A549 (cell line): Measurements from ENCODE around the gene TRIO. TPM values are rescaled to one million over a fixed set of nuclear protein-coding genes. Genes with fewer than 3 reads are reported as not detected.

Source experiments
- ATAC-seq, 2 experiments: fragments of 200-7000 bp in 1 of 2; fragments of >200 bp in 1 of 2; cut with Nextera tagmentation in 1 of 2; cut with Tn5 transposase in 1 of 2; 3 replicates each; pipeline versions ENCODE4 v1.8.0 to v1.9.1; 2018 to 2020; ENCODE audit warnings: mild to moderate bottlenecking in 1 of 2, moderate library complexity in 1 of 2
- CTCF ChIA-PET: fragments of 300-600 bp; sonication (Branson Sonifier 250); formaldehyde crosslinking; extraction: SDS; loops from one replicate; lab custom pipeline; 2021; ENCODE audit warnings: antibody characterized with exemption, inconsistent platforms; lab: Yijun Ruan, JAX
- POLR2A ChIA-PET: fragments of 350-600 bp; formaldehyde crosslinking; extraction: SDS; loops from one replicate; lab custom pipeline; 2021; ENCODE audit warnings: antibody characterized with exemption, inconsistent platforms; lab: Yijun Ruan, JAX
- DNase-seq, 2 experiments: peaks; one replicate each; pipeline versions ENCODE4 v3.0.0 to v3.0.0-alpha.2; 2011 to 2016; ENCODE audit warnings: low read depth in 1 of 2, low spot score in 1 of 2
- FAIRE-seq: peaks from 2 replicates; lab custom pipeline; 2011; peaks lifted over from hg19 to GRCh38; lab: Jason Lieb, UNC
- H3K27ac ChIP-seq, 2 experiments: fragments of >200 bp; sonication (Bioruptor Twin); formaldehyde crosslinking; 3 replicates each; pipeline ENCODE4 v1.5.1; 2016 to 2017
- H3K4me1 ChIP-seq: fragments of >200 bp; sonication (Bioruptor Twin); formaldehyde crosslinking; 3 replicates; pipeline ENCODE4 v1.6.1; 2016
- H3K4me2 ChIP-seq: fragments of >200 bp; sonication (Bioruptor Twin); formaldehyde crosslinking; 3 replicates; pipeline ENCODE4 v1.6.1; 2016
- H3K4me3 ChIP-seq: fragments of >200 bp; sonication (Bioruptor Twin); formaldehyde crosslinking; 3 replicates; pipeline ENCODE4 v1.5.1; 2016
- H3K9me3 ChIP-seq: fragments of >200 bp; sonication (Bioruptor Twin); formaldehyde crosslinking; 3 replicates; pipeline ENCODE4 v1.6.1; 2016
- CBX8 ChIP-seq: fragments of 200-600 bp; sonication (generic); IDR thresholded peaks from 2 replicates; pipeline ENCODE4 v1.6.1; 2016
- CHD2 ChIP-seq: fragments of 150-350 bp; IDR thresholded peaks from 2 replicates; pipeline ENCODE4 v1.6.1; 2014; ENCODE audit warnings: low read length; ENCODE audit not compliant: partially characterized antibody
- CHD4 ChIP-seq: fragments of 200-600 bp; sonication (generic); IDR thresholded peaks from 2 replicates; pipeline ENCODE4 v1.6.1; 2016; ENCODE audit warnings: antibody characterized with exemption, mild to moderate bottlenecking, borderline replicate concordance
- ESRRA ChIP-seq: fragments of 150-350 bp; IDR thresholded peaks from 2 replicates; pipeline ENCODE4 v1.6.1; 2014; ENCODE audit warnings: mild to moderate bottlenecking, low read length, borderline replicate concordance
- FOSL2 ChIP-seq, 2 experiments: fragments of 450-650 bp in 1 of 2; fragments of >200 bp in 1 of 2; sonication (Bioruptor Twin) in 1 of 2; formaldehyde crosslinking; IDR thresholded peaks; 2 replicates each; pipeline versions ENCODE4 v1.5.0 to v1.6.1; 2016 to 2020; ENCODE audit warnings: mild to moderate bottlenecking in 1 of 2, moderate library complexity in 1 of 2
- FOXS1 ChIP-seq: fragments of 250-450 bp; sonication (Bioruptor Pico); IDR thresholded peaks from 2 replicates; pipeline ENCODE4 v1.5.0; 2020; ENCODE audit warnings: mild to moderate bottlenecking, moderate library complexity
- HEYL ChIP-seq: fragments of 250-450 bp; sonication (Bioruptor Pico); IDR thresholded peaks from 2 replicates; pipeline ENCODE4 v1.8.0; 2021; ENCODE audit warnings: mild to moderate bottlenecking, moderate library complexity
- HOXA7 ChIP-seq: fragments of 250-450 bp; sonication (Bioruptor Pico); IDR thresholded peaks from 2 replicates; pipeline ENCODE4 v1.5.0; 2020; ENCODE audit warnings: mild to moderate bottlenecking, moderate library complexity
- JUN ChIP-seq, 2 experiments: fragments of >200 bp; sonication (Bioruptor Twin); formaldehyde crosslinking; IDR thresholded peaks; 2 replicates in 1 of 2; 3 replicates in 1 of 2; pipeline ENCODE4 v1.6.1; 2016 to 2017
- PHF8 ChIP-seq: fragments of 200-600 bp; sonication (generic); IDR thresholded peaks from 2 replicates; pipeline ENCODE4 v1.6.1; 2016; ENCODE audit warnings: low read depth, mild to moderate bottlenecking, antibody characterized with exemption, moderate library complexity, borderline replicate concordance
- POLR2AphosphoS2 ChIP-seq: conservative IDR thresholded peaks from 2 replicates; pipeline ENCODE4 v1.6.1; 2012; ENCODE audit warnings: low read length, improper control_type of control experiment, inconsistent platforms
- RAD21 ChIP-seq, 2 experiments: fragments of >200 bp in 1 of 2; sonication (Bioruptor Twin) in 1 of 2; formaldehyde crosslinking in 1 of 2; IDR thresholded peaks in 1 of 2; conservative IDR thresholded peaks in 1 of 2; 2 replicates in 1 of 2; 3 replicates in 1 of 2; pipeline ENCODE4 v1.6.1; 2012 to 2018; ENCODE audit warnings: inconsistent platforms in 1 of 2
- RCOR1 ChIP-seq: fragments of 150-350 bp; IDR thresholded peaks from 2 replicates; pipeline ENCODE4 v1.6.1; 2014; ENCODE audit warnings: antibody characterized with exemption, low read length, low read depth
- ZC3H11A ChIP-seq: fragments of 450-650 bp; IDR thresholded peaks from 2 replicates; pipeline ENCODE4 v1.6.1; 2014; ENCODE audit warnings: antibody characterized with exemption, mild to moderate bottlenecking
- ZNF302 ChIP-seq: fragments of 250-450 bp; sonication (Bioruptor Pico); IDR thresholded peaks from 2 replicates; pipeline ENCODE4 v1.9.0; 2021; ENCODE audit warnings: inconsistent platforms, mild to moderate bottlenecking, moderate library complexity
- WGBS: methylation state at CpG from one replicate; pipeline ENCODE4 v1.1.6; 2017; ENCODE audit errors: missing lambda C conversion rate; 5-methylcytosine and 5-hydroxymethylcytosine counted together
- polyA plus RNA-seq, 4 experiments: library from polyadenylated mRNA; depleted of rRNA in 3 of 4; stranded (reverse); fragments of >200 nt; fragmentation: RNase III in 1 of 4; extraction: RNeasy Plus Mini Kit Qiagen cat#74134 plus additional on column Dnase treatment in 1 of 4; gene quantifications; 2 replicates in 3 of 4; 3 replicates in 1 of 4; pipeline ENCODE4 v1.2.3, GENCODE V29; 2011 to 2017
- TF ChIP-seq, protein P1 (sequence below): fragments of 250-450 bp; sonication (Bioruptor Pico); IDR thresholded peaks from 2 replicates; pipeline ENCODE4 v1.5.0; 2020; ENCODE audit warnings: low read depth, mild to moderate bottlenecking, moderate library complexity
- TF ChIP-seq, protein P2 (sequence below): IDR thresholded peaks from 2 replicates; pipeline ENCODE4 v1.6.1; 2012
- TF ChIP-seq, protein P3 (sequence below): fragments of >200 bp; sonication (Bioruptor Twin); formaldehyde crosslinking; IDR thresholded peaks from 2 replicates; pipeline ENCODE4 v1.6.1; 2016
- TF ChIP-seq, protein P4 (sequence below): fragments of 450-650 bp; IDR thresholded peaks from 2 replicates; pipeline ENCODE4 v1.6.1; 2014; ENCODE audit warnings: antibody characterized with exemption
- TF ChIP-seq, protein P5 (sequence below): fragments of 250-450 bp; sonication (Bioruptor Pico); IDR thresholded peaks from 2 replicates; pipeline ENCODE4 v1.5.0; 2021; ENCODE audit warnings: mild to moderate bottlenecking, moderate library complexity, borderline replicate concordance

TRIO gene
- polyA plus RNA-seq, 2 of the 4 experiments (the other 2 are of a cell fraction): 47.5 to 79.0 TPM

DNA sequence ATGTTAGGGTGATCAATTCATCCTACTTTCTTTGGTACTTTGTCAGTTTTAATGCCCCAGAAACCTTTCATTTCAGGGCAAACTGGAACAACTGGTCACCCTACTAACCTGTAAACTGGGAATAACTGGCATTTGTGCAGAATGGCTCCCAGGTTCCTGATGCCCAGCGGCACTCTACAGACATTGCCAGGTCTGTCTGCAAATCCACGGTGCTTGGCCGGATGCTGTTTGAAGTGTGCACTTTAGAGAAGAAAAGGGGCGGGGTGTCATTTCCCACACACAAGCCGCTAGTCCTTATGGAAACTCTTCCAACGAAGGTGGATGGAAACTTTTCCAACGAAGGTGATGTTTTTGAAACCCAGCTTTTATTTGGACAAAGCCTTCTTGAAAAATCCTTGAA, 388.5 kb downstream of the TRIO start:
- 69% methylated on average over 7 of the region's 7 CpGs for WGBS
- POLR2A ChIA-PET: no interaction called here
- CTCF ChIA-PET: interaction anchor here (0.6 kb wide), 1 partner anchor 20 kb away, joined by 4 read pairs; no protein-coding TSS in a partner anchor
- Histone ChIP-seq H3K4me2 (no peak overlapping the region), H3K27ac (no peak overlapping the region), H3K9me3 (no peaks in the 10 kb centered on the region), H3K4me1 (no peaks in the 10 kb centered on the region), H3K4me3 (no peak overlapping the region)
- ATAC-seq (no peak), DNase-seq (no peak), FAIRE-seq (no peak)
- TF ChIP-seq CHD2: no peak
- no peak for TF ChIP-seq CHD4
- TF ChIP-seq, protein P1, sequence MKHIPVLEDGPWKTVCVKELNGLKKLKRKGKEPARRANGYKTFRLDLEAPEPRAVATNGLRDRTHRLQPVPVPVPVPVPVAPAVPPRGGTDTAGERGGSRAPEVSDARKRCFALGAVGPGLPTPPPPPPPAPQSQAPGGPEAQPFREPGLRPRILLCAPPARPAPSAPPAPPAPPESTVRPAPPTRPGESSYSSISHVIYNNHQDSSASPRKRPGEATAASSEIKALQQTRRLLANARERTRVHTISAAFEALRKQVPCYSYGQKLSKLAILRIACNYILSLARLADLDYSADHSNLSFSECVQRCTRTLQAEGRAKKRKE: no peak
- TF ChIP-seq POLR2AphosphoS2: no peak
- TF ChIP-seq RAD21 (conservative IDR thresholded peaks at IDR 0.05 in 1 of 2, IDR thresholded peaks at IDR 0.05 in 1 of 2): no peak
- TF ChIP-seq, protein P2, sequence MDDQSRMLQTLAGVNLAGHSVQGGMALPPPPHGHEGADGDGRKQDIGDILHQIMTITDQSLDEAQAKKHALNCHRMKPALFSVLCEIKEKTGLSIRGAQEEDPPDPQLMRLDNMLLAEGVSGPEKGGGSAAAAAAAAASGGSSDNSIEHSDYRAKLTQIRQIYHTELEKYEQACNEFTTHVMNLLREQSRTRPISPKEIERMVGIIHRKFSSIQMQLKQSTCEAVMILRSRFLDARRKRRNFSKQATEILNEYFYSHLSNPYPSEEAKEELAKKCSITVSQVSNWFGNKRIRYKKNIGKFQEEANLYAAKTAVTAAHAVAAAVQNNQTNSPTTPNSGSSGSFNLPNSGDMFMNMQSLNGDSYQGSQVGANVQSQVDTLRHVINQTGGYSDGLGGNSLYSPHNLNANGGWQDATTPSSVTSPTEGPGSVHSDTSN: no peak
- TF ChIP-seq ZNF302 (CRISPR knock-in tag): no peak
- TF ChIP-seq ESRRA: no peak
- TF ChIP-seq, protein P3, sequence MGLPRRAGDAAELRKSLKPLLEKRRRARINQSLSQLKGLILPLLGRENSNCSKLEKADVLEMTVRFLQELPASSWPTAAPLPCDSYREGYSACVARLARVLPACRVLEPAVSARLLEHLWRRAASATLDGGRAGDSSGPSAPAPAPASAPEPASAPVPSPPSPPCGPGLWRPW: no peak
- no peak for TF ChIP-seq PHF8
- no peak for TF ChIP-seq FOSL2 (IDR thresholded peaks at IDR 0.05)
- no peak for TF ChIP-seq FOSL2 (CRISPR knock-in tag; IDR thresholded peaks at IDR 0.05)
- TF ChIP-seq ZC3H11A: no peak
- no peak for TF ChIP-seq JUN (IDR thresholded peaks at IDR 0.05)
- TF ChIP-seq, protein P4, sequence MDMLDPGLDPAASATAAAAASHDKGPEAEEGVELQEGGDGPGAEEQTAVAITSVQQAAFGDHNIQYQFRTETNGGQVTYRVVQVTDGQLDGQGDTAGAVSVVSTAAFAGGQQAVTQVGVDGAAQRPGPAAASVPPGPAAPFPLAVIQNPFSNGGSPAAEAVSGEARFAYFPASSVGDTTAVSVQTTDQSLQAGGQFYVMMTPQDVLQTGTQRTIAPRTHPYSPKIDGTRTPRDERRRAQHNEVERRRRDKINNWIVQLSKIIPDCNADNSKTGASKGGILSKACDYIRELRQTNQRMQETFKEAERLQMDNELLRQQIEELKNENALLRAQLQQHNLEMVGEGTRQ: no peak
- TF ChIP-seq FOXS1 (CRISPR knock-in tag): no peak
- TF ChIP-seq RCOR1: no peak
- TF ChIP-seq, protein P5, sequence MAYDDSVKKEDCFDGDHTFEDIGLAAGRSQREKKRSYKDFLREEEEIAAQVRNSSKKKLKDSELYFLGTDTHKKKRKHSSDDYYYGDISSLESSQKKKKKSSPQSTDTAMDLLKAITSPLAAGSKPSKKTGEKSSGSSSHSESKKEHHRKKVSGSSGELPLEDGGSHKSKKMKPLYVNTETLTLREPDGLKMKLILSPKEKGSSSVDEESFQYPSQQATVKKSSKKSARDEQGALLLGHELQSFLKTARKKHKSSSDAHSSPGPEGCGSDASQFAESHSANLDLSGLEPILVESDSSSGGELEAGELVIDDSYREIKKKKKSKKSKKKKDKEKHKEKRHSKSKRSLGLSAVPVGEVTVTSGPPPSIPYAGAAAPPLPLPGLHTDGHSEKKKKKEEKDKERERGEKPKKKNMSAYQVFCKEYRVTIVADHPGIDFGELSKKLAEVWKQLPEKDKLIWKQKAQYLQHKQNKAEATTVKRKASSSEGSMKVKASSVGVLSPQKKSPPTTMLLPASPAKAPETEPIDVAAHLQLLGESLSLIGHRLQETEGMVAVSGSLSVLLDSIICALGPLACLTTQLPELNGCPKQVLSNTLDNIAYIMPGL (CRISPR knock-in tag): no peak
- TF ChIP-seq HOXA7 (CRISPR knock-in tag): no peak
- no peak for TF ChIP-seq CBX8

- Histone ChIP-seq H3K4me1 (no peaks in the 10 kb centered on the region), H3K9me3 (no peaks in the 10 kb centered on the region), H3K27ac (no peak overlapping the region), H3K4me3 (no peak overlapping the region), H3K4me2 (no peak overlapping the region)
- no peak for ATAC-seq
- no peak for TF ChIP-seq HEYL (CRISPR knock-in tag)
- no peak for TF ChIP-seq PHF8
- FAIRE-seq: no peak
- no peak for DNase-seq
- ChIA-PET CTCF (no interaction called here), POLR2A (no interaction called here)
- WGBS: 38% methylated on average over 3 of the region's 3 CpGs
These were observed 389.0 kb downstream of the TRIO start for GRCh38 chr5:14532180-14532579.
